GF-D8 (cell line): ENCODE data around the gene RALGPS2.

ENCODE experiments used
- DNase-seq: peaks from one replicate; lab custom pipeline; 2025; lab: John Stamatoyannopoulos, UW

Gene RALGPS2

DNA sequence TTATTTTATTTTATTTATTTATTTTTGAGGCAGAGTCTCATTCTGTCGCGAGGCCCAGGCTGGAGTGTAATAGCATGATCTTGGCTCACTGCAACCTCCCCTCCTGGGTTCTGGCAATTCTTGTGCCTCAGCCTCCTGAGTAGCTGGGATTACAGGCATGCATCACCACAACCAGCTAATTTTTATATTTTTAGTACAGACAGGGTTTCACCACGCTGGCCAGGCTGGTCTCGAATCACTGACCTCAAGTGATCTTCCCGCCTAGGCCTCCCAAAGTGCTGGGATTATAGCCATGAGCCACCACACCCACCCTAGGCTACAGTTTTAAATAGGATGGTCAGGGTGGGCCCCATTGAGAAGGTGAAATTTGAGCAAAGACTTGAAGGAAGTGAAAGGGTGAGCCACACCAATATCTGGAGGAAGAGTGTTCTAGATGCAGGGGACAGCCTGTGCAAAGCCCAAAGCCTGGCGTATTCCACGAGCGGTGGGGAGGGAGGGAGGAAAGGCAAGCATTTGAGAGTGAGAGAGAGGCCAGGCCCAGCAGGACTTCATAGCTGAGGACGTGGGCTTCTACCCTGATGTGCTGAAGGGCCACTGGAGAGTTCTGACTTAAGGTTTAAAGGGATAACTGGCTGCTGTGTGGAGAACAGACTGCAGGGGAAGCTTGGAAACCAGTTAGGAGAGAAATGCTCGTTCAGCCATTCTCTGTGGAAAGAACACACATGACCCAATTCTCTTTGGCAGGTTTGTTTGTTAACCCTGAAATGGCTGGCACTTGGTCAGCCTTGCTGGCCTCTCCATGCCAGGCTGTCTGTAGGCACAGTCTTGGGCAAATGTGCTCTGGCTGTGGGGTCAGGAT, 238.0 kb downstream of the RALGPS2 start:
- no peak for DNase-seq

DNA sequence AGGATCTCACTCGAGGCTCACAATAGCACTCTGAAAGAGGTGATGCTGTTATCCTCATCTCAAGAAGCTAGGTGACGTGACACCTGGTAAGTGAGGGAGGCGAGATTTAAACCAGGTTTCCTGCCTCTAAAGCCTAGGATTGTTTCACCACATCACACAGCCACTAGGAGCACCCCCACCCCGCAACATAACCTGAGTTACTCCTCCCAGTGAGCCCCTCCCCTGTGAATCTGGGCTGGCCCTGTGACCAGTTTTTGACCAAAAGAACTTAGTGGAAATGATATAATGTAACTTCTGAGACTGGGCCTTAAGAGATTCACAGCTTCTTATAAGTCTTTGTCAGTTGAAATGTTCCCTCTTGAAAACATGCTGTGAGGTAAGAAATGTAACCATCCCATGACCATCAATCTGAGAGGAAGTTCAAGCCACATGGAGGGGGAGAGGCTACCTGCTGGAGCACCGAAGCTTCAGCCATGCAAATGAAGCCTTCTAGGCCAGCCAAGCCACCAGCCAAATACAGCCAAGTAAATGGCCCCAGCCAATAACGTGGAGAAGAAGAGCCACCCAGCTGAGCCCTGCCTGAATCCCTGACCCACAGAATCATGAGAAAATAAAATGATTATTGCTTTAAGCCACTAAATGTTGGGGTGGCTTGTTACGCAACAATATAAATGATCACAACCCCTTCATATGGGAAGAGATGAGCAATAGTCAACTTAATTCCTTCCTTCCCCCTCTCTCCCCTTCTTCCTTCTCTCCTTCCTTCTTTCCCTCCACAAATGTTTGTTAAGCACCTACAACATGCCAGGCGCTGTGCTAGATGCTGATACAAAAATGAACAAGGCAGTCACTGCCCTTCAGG, 239.7 kb downstream of the RALGPS2 start:
- no peak for DNase-seq

DNA sequence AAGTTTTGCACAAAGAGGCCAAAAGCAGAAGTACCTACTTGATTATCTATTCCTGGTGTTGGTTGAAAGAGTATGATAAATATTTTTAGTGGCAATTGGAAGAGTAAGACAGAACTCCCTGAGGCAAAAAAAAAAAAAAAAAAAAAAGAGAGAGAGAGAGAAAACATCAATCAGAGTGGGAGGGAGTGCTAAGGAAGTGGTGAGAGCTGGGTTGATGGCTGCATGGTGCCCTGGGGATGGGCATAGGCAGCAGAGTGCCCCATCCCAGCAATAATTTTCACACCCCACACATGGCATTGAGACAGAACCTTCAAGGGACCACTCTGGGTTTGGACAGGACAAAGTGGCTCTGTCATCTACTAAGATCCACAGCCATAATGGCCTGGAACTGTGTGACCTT, 241.3 kb downstream of the RALGPS2 start:
- DNase-seq: no peak

DNA sequence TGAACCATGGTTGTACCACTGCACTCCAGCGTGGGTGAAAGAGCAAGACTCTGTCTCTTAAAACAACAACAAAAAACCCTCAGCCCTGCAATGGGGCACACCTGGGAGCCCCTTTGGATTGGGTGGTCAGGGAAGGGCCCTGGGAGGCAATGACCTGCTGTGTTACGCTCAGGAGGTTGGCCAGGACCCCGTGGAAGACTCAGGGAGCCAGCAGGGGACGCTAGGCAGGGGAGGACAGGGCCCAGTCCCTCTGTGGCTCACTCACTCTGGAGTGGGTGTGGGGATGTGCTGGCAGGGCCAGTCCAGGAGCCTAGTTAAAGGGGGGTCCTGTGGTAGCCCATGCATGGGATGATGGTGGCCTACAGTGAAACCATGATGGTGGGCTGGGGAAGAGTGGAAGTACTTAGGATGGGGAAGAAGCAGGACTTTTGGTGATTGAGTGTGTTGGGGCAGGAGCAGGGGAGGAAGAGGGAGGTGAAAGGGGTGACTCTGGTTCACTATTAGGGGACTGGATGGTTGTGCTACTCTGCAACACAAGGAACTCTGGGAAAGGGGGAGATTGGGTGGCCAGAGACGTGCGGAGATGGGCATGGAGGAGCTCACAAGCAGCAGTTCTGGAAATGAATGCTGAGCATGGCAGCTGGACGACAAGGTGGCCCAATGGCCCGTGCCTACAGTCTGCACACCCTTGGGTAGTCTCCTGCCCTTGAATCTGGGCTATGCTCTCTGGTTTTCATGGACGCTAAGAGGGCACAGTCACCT, 244.4 kb downstream of the RALGPS2 start:
- DNase-seq: no peak

DNA sequence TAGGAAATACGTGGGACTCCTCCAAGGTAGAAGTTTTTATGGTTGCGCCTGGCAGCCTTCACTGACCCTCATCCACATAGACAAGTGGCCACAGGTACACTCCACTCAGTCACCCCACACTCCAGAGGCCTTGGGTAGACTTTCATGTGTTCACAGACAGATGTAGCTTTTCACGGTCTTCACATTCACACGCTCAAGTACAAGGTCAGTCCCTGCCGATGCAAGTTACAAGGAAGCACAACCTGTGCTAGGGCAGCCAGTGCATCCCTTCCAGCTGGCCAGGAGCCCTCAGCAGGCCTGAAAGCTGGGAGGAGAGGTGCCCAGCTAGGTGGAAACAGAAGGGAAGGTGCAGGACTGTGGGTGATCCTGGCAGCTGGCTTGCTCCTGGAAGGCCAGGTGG, 245.1 kb downstream of the RALGPS2 start:
- DNase-seq: no peak
